ENCODE results near the gene CCDC146.
"Not testable (repeated sequence)": the region's sequence is repeated elsewhere in the genome, so short reads cannot be mapped to it uniquely, and the experiment has no call there.

The CCDC146 gene

DNA sequence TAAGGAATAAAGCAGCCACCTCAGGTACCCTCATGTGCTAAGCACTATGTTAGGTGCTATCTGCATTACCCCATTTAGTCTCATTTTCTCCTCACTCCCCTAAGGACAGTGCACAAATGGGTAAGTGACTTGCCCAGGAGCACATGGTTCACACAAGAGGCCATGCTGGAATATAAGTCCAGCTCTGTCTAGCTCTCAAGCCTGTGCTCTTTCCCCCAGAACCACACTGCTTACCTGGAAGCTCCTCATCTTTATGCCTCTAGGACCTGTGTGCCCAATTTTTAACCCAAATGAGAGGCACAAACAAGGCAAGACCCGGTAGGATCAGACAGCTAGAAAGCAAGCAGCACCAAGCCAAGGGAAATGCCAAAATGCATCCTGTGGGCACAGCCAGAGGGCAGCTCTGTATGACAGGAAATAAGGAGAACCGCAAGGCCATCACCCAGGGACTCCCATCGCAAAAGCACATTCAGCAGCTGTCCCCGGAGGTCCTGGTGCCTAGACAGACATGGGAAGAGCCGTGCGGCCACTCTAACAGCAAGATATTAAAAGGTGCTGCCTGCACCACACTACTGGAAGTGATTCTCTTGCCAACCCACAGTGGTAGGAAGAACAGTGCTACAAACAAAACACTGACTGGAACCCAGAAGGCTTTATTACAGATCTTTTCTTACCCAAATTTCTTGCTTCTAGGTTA, 205.7 kb downstream of the CCDC146 start:
- peak; percentile 17 for DNase-seq (ENCODE audit: low read depth)

GRCh38 chr7:77328669-77329068, 206.3 kb downstream of the CCDC146 start:
- DNase-seq (ENCODE audit: low read depth): peak; percentile 44

DNA sequence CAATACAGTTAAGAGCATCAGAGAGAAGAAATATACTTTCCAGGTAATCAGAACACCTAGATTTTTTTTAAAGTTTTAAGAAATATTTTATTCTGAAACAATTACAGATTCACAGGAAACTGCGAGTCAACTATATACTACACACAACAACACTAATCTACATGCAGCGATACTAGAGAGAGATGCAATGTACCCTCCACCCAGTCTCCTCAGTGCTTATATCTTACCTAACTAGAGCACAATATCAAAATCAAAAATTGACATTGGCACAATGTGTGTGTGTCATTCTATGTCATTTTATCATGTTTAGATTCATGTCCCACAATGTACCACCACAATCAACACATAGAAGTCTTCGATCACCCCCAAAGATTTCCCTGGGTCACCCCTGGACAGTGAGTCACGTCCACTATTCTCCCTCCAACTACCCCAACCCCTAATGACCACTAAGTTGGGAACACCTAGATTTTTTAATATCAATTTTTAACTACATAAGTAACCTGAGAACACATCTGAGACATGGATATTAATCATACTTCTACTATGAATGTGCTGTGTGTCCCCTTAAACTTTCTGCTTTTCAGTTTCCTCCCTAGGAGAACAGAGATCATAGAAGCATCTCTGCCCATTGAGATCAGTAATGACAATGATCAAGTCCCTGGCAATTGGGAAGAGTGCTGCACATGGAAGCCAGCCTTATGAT, 207.2 kb downstream of the CCDC146 start:
- DNase-seq (ENCODE audit: low read depth): no peak

DNA sequence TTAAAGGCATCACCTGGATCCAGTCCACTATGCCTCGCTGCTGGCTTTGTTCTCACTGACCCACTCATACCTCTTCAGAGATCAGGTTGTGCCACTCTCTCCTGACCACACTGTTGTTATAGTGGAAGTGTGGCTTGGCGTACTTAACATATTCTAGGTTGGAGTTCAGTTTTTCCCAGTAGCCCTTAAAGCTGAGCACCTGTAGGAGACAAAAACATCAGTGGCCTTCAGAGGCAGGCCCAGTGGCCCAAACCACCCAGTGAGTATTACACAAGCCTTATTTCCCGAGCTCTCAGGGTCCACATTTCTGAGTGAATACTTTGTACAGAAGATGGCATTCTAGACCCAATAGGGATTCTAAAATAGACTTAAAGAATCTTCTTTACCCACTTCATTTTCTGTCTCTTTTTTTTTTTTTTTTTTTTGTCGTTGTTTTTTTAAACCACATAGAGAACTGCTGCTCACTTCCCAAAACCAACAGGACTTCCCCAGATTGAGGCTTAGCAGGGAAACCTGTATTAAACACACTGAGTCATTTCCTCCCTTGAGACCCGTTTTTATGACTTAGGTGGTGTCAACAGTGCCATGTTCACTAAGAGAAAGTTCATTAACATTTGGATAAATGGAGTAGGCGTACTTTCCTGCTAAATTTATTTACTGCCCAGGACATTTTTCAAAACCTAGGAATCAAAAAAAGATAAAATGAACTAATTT, 207.9 kb downstream of the CCDC146 start:
- DNase-seq (ENCODE audit: low read depth): no peak

- peak; percentile 78 for DNase-seq (ENCODE audit: low read depth)
Observed at GRCh38 chr7:77331938-77332695, 209.7 kb downstream of the CCDC146 start.

GRCh38 chr7:77334039-77334438, 211.6 kb downstream of the CCDC146 start:
- DNase-seq (ENCODE audit: low read depth): not testable (repeated sequence)

GRCh38 chr7:77335581-77335980, 213.2 kb downstream of the CCDC146 start:
- DNase-seq (ENCODE audit: low read depth): peak; percentile 90

GRCh38 chr7:77337456-77337990, 215.1 kb downstream of the CCDC146 start:
- DNase-seq (ENCODE audit: low read depth): no peak

GRCh38 chr7:77338260-77338659, 215.8 kb downstream of the CCDC146 start:
- no peak for DNase-seq (ENCODE audit: low read depth)

DNA sequence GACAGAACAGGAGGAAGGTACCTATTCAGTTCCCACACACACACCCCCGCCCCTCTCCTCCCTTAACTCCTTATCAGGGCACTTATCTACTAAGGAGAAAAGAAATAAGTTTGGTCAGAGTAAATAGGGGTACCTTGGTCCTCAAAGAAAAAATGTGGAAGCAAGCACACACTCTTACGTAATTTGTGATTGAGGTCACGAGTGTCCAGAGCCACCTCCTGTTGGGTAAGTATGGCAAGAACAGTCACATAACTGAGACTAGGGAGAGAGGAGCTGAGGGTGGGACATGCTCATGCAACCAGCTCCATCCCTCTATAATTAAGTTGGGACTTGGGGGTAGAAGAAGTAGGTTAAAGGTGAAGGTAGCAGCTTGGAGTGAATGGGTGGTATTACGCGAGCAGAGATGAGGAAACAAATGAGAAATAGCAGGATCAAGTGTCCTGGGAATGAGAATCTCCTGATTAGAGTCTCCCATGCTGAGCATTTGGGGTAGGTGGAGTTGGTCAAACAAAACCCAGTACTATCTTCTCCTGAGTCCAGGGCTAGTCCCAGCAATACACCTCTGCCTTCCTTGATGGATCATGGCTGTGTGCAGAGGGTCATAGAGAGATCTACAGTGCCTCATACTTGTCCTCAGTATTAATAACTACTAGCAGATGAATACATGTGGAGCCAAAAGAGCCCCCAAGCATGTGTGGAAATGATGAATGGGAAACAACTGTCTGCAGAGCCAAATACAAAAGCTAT, 216.6 kb downstream of the CCDC146 start:
- peak; percentile 71 for DNase-seq (ENCODE audit: low read depth)

GRCh38 chr7:77339726-77340125, 217.3 kb downstream of the CCDC146 start:
- no peak for DNase-seq (ENCODE audit: low read depth)

All from fibroblast of gingiva (primary cell).